Tibial artery (tissue), 4 donors: ENCODE measurements around the gene FOXJ2.
"Not testable (repeated sequence)": the region's sequence is repeated elsewhere in the genome, so short reads cannot be mapped to it uniquely, and the experiment has no call there.

Experiments used
- DNase-seq, 2 donors: peaks; one replicate each; pipeline ENCODE4 v3.0.0-alpha.2; 2019
- H3K27ac ChIP-seq, 2 donors: fragments of 200-600 bp; sonication (generic) in 1 of 2; 1 replicate in 1 of 2; 2 replicates in 1 of 2; pipeline ENCODE4 v1.5.1; 2018 to 2019; ENCODE audit warnings: mild to moderate bottlenecking in 1 of 2
- H3K27me3 ChIP-seq, 2 donors: fragments of 200-600 bp; sonication (generic) in 1 of 2; one replicate each; pipeline versions ENCODE4 v1.5.1 to v1.6.0; 2016 to 2019
- H3K36me3 ChIP-seq, 3 donors: fragments of 200-600 bp; sonication (generic) in 2 of 3; one replicate each; pipeline ENCODE4 v1.5.1; 2016 to 2019; ENCODE audit warnings: mild to moderate bottlenecking in 2 of 3
- H3K4me1 ChIP-seq, 4 donors: fragments of 200-600 bp; sonication (generic) in 2 of 4; 1 replicate in 3 of 4; 2 replicates in 1 of 4; pipeline ENCODE4 v1.5.1; 2016 to 2019
- H3K4me3 ChIP-seq, 2 donors: fragments of 200-600 bp; sonication (generic) in 1 of 2; 1 replicate in 1 of 2; 2 replicates in 1 of 2; pipeline ENCODE4 v1.5.1; 2018 to 2019; ENCODE audit warnings: mild to moderate bottlenecking in 2 of 2
- H3K9me3 ChIP-seq, 3 donors: fragments of 200-600 bp; sonication (generic) in 1 of 3; one replicate each; pipeline ENCODE4 v1.5.1; 2016 to 2019
- intact Hi-C: fragments of 100-400 bp; cut with DNase I; formaldehyde crosslinking; loops from one replicate; pipeline ENCODE4 v1.15.0; 2023; ENCODE audit warnings: low total_unique reads
- TF ChIP-seq, protein P1 (sequence below), 2 experiments: fragments of 200-600 bp in 1 of 2; fragments of 450-650 bp in 1 of 2; IDR thresholded peaks; one replicate each; pipeline ENCODE4 v1.5.1; 2017 to 2019; ENCODE audit warnings: antibody characterized with exemption in 2 of 2, mild to moderate bottlenecking in 1 of 2, moderate library complexity in 1 of 2

The FOXJ2 gene

DNA sequence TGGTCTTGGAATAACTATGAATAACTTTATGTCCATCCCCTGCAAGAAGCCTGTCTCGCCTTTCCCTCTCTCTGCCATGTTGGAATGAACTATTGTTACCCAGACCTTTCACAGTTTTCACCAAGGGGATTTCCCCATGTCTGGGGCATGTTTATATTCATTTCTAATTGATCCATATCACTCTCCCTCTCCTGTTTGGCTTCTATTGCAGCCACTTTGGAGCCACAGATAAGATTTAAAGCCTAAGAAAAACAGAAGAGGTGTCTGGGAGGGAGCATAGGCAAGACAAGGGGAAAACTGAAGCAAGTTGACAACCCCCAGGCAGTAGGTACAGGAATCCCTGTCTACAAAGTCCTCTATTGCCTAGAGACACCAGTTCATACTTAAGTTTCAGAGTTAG lies 41.0 kb upstream of the FOXJ2 start:
- Histone ChIP-seq H3K36me3 (no peaks in the 10 kb centered on the region), H3K9me3 (no peaks in the 10 kb centered on the region), H3K27me3 (no peaks in the 10 kb centered on the region), H3K27ac (no peak overlapping the region), H3K4me1 (no peaks in the 10 kb centered on the region), H3K4me3 (no peak overlapping the region)
- TF ChIP-seq, protein P1, sequence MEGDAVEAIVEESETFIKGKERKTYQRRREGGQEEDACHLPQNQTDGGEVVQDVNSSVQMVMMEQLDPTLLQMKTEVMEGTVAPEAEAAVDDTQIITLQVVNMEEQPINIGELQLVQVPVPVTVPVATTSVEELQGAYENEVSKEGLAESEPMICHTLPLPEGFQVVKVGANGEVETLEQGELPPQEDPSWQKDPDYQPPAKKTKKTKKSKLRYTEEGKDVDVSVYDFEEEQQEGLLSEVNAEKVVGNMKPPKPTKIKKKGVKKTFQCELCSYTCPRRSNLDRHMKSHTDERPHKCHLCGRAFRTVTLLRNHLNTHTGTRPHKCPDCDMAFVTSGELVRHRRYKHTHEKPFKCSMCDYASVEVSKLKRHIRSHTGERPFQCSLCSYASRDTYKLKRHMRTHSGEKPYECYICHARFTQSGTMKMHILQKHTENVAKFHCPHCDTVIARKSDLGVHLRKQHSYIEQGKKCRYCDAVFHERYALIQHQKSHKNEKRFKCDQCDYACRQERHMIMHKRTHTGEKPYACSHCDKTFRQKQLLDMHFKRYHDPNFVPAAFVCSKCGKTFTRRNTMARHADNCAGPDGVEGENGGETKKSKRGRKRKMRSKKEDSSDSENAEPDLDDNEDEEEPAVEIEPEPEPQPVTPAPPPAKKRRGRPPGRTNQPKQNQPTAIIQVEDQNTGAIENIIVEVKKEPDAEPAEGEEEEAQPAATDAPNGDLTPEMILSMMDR (IDR thresholded peaks at IDR 0.05), result no peak
- intact Hi-C loops, result loop anchor here (5.0 kb wide), 1 partner anchor 54 kb away; the partner anchor contains the start of gene SLC2A3
- DNase-seq, result no peak

DNA sequence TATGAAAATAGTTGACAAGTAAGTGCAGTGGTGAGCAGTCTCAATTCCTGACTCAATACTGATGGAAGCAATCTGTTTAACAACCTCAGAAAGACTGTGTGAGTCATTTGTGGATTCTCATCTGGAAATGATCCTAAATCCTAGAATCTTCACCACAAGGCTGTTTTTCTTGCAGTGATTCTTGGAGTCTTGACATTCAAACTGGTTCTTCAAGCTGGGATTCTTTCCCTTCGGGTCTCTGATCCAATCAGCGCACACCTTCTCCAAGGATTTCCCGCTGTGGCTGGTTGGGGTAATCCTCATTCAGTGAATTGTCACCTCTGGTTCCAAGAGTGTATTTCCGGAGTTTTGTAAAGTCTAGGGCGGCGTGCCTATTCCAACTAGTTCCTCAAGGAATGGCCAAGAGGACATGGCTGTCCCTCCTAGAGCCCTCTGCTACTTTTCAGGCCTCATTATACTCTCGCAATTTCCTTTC lies 37.7 kb upstream of the FOXJ2 start:
- intact Hi-C loops, result loop anchor here (5.0 kb wide), 2 partner anchors 57 to 132 kb away; partner anchors contain the start of gene SLC2A3
- DNase-seq, result no peak
- H3K9me3 ChIP-seq, result no peaks in the 10 kb centered on the region
- no peaks in the 10 kb centered on the region for H3K36me3 ChIP-seq
- no peak overlapping the region for H3K27ac ChIP-seq
- no peak overlapping the region for H3K4me3 ChIP-seq
- no peaks in the 10 kb centered on the region for H3K27me3 ChIP-seq
- no peaks in the 10 kb centered on the region for H3K4me1 ChIP-seq
- TF ChIP-seq, protein P1 (IDR thresholded peaks at IDR 0.05), result no peak

DNA sequence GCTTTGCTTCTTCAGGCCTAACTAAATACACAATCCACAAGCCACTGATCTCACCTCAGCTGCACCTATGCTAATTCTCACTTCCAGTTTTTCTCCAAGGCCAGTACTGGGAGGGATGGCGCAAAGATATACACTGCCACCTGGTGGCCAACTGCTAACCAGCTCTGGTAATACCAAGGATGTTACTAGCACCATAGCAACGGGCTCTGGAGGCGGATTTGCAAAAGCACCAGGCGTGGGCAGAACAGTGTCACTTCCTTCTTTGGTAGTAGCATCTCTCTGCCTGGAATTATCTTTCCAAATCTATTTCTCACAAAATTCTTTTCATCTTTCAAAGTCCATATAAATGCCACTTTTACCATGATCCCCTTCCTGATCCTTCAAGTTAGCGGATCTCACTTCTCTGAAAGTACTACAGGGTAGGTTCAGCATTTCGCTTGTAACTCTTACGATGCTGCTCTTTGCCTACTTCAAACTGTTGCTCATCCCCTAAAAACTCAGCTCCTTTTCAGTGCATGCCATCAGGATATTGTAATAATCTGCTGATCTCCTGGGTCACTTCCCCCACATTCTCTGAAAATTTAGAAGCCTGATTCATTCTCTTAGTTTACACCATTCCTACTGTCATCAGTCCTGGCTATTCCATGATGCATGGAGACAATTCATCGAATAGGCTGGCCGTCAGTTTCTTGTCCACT lies 37.1 kb upstream of the FOXJ2 start:
- DNase-seq, result peak; percentile 86 to 87
- H3K9me3 ChIP-seq, result no peaks in the 10 kb centered on the region
- no peaks in the 10 kb centered on the region for H3K27me3 ChIP-seq
- no peaks in the 10 kb centered on the region for H3K36me3 ChIP-seq
- intact Hi-C loops, result loop anchor here (5.0 kb wide), 1 partner anchor 133 kb away; no protein-coding TSS in a partner anchor
- H3K27ac ChIP-seq, result no peak overlapping the region
- H3K4me3 ChIP-seq, result no peak overlapping the region
- H3K4me1 ChIP-seq, result no peaks in the 10 kb centered on the region
- TF ChIP-seq, protein P1 (IDR thresholded peaks at IDR 0.05), result peak; percentile 79 to 88

DNA sequence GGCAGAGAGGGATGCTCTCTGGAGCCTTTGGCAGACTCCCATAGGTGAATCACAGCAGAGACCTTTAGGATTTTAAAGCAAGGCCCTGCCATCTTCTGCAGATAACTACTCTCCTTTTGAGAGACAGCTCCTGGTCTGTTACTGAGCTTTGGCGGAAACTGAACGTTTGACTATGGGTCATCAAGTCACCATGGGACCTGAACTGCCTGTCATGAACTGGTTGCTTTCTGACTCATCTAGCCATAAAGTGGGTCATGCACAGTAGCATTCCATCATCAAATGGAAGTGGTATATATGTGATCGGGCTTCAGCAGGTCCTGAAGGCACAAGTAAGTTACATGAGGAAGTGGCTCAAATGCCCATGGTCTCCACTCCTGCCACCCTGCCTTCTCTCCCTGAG lies 31.7 kb upstream of the FOXJ2 start:
- H3K27me3 ChIP-seq, H3K27ac ChIP-seq, H3K36me3 ChIP-seq, H3K9me3 ChIP-seq, intact Hi-C loops, H3K4me1 ChIP-seq, H3K4me3 ChIP-seq, DNase-seq: not testable (repeated sequence)

DNA sequence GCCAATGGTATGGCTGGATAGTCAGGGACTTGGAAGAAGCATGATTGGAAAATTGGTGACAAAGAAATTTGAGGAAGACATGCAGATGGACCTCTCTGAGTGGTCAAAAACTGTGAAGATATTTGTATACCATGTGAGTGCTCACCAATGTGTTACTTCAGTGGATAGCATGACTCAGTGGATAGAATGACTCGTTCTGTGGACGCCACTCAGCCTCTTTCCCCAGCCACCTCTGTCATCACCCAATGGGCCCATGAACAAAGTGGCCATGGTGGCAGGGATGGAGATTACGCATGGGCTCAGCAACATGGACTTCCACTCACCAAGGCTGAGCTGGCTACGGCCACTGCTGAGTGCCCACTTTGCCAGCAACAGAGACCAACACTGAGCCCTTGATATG lies 31.0 kb upstream of the FOXJ2 start:
- H3K4me3 ChIP-seq, H3K36me3 ChIP-seq, H3K27me3 ChIP-seq, DNase-seq, H3K9me3 ChIP-seq, H3K27ac ChIP-seq, intact Hi-C loops, H3K4me1 ChIP-seq: not testable (repeated sequence)

DNA sequence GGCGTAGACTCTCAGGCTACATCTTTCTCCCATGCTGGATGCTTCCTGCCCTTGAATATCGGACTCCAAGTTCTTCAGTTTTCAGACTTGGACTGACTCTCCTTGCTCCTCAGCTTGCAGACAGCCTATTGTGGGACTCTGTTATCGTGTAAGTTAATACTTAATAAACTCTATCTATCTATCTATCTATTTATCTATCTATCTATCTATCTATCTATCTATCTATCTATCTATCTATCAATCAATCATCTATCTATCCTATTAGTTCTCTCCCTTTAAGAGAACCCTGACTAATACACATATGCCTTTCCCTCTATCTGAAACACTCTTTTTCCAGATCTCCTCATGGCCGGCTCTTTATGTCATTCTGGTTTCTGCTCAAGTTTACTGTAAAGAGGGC lies 27.6 kb upstream of the FOXJ2 start:
- H3K4me3 ChIP-seq, H3K27ac ChIP-seq, H3K27me3 ChIP-seq, intact Hi-C loops, H3K9me3 ChIP-seq, H3K36me3 ChIP-seq, H3K4me1 ChIP-seq, DNase-seq: not testable (repeated sequence)

DNA sequence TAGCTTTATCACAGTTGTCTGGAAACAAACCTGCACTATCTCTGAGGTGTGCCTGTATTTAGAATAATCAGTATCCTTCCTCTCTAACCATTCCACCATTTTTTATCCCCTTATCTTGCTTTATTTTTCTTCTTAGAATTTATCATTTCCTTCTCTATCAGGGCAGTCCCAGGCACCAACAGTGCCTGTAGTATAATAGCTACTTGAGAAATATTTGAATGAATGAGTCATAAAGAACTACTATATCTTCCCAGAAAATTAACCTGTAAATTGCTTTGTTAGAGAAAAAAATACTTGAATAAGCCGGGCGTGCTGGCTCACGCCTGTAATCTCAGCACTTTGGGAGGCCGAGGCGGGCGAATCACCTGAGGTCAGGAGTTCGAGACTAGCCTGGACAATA lies 21.2 kb upstream of the FOXJ2 start:
- intact Hi-C loops, result no loop called here
- Histone ChIP-seq H3K4me3 (no peak overlapping the region), H3K27ac (no peak overlapping the region), H3K27me3 (peaks cover 0 to 37% of the 10 kb centered on the region in 2 donors), H3K4me1 (no peaks in the 10 kb centered on the region), H3K36me3 (no peaks in the 10 kb centered on the region), H3K9me3 (no peaks in the 10 kb centered on the region)
- DNase-seq, result no peak
- TF ChIP-seq, protein P1 (IDR thresholded peaks at IDR 0.05), result no peak
